GM18499 (cell line): ENCODE measurements around the gene NTM.

Experiments used
- ATAC-seq: cut with Tn5 transposase; IDR thresholded peaks from one replicate; pipeline ENCODE4 v1.9.1; 2021; ENCODE audit warnings: moderate number of reproducible peaks; ENCODE audit not compliant: insufficient read depth, unreplicated experiment

The NTM gene

DNA sequence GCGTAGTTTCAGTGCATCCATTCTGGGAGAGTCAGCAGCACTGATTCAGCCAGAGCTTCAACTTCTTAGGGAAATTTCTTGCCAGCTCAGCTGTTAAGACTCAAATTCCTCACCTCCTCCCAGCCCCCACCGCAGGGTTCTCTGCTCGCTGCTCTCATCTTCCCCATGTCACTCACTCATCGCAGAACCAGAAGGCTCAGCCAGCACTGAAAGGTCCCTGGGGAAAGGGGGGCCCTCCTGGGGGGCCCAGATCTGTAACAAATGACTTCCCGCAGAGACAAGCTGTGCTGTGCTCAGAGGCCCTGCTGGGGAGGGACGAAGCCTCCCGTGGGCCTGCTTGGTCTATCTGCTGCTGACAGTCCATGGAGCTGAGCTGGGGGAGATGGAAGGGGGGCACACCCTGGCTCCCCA is 220.6 kb downstream of the NTM start:
- ATAC-seq = no peak

GRCh38 chr11:131592152-131592551 is 221.7 kb downstream of the NTM start:
- ATAC-seq = no peak

DNA sequence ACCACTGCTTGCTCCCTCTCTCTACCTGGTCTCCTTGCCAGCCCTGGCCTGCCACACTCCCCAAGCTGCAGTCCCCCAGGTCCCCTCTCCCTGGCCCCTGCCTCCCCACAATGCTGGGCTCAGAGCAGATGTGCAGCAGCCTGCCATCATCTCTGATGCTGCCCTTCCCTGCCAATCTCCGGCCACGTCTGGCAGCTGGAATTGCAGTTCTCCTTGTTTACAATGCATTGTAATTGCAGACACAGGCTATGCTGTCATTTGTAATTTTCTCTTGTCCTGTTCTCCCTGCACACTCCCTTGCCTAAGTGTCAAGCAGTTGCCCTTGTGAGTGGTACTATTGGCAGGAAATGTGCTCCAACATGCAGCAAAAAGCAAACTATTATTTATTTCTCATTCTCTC is 222.3 kb downstream of the NTM start:
- no peak for ATAC-seq

- no peak for ATAC-seq
Measured at GRCh38 chr11:131593301-131593700, 222.9 kb downstream of the NTM start.

DNA sequence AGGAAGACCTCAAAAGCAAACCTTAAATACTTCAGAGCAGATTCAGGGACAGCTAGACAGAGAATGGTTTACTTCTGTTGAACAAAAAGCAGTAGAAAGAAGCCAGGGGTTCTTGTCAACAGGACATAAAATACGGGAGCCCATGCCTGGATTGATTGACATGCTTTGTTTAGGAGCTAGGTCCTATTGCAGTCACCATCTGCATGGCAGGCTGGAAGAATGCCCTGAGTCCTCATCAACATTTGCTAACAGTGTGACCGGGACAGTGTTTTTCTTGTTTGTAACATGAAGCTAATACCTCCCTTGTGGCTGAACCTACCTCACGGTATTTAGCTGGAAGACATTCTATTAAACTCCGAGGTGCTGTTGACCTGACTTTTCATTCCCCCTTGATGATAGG is 225.4 kb downstream of the NTM start:
- ATAC-seq = no peak

GRCh38 chr11:131597890-131598289 is 227.5 kb downstream of the NTM start:
- no peak for ATAC-seq

DNA sequence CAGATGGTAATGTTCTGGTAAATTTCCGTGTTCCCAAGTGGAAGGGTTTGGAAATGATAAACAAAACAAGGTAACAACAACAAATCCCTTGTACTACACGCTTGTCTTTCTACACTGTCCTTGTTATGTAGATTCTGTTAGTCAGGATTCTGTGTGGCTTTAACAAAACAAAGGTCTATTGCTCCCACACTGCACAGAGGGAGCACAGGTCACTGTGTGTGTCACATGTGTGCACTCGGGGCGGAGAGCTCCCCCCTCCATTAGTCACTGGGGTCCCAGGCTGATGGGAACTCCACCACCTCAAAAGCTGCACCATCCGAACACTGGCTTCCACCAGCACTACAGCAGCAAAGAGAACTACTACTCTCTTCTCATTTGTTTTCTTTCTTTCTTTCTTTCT is 227.9 kb downstream of the NTM start:
- no peak for ATAC-seq

DNA sequence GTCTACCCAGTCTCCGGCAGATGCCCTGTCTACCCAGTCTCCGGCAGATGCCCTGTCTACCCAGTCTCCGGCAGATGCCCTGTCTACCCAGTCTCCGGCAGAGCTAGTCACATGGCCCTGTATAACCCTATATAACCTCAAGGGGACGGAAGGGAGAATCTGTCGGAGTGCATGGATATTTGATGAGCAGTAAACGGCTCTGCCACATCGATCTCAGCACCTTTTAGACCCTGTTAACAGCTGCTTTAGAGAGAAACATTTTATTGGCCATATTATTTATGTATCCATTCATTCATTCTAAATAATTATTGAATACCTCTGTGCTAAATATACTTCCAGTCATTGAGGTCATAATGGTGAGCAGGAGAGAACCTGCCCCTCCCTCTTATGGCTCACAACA is 228.9 kb downstream of the NTM start:
- ATAC-seq = no peak

DNA sequence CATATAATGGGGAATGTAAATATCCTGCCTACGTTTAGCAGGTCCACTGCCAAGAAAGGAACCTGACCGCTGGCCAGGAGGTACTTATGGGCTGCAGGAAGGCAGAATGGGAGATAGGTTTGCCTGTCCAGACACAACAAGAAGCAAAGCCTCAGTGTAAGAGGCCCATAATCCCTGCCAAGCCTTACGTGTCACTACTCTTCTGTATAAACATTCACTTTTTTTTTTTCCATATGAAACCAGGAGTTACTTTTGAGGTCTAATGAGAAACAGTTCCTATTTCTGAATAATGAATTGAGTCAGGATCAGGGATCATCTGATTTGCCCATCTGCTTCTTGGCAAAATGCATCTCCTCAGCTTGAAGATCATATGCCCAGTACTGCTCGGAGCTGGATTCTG is 230.2 kb downstream of the NTM start:
- no peak for ATAC-seq

- no peak for ATAC-seq
Measured at GRCh38 chr11:131601586-131601985, 231.2 kb downstream of the NTM start.

DNA sequence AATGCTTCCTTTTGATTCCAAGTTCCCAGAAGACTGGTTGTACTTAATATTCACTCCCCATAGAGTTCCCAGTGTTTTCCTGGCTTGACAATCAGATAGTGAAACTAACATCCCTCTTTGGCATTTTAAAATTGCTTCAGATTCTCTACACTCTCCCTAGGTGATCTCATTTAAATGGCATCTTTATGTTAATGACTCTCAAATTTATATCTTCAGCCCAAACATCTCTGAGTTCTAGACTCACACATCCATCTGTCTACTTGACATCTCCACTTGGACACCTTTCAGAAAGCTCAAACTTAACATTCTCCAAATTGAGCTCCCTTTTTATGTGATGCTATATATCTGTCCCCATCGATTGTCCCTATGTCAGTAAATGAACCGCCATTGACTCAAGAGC is 232.0 kb downstream of the NTM start:
- ATAC-seq = no peak

GRCh38 chr11:131606811-131607335 is 236.5 kb downstream of the NTM start:
- ATAC-seq = no peak

GRCh38 chr11:131609337-131609736 is 238.9 kb downstream of the NTM start:
- no peak for ATAC-seq

- no peak for ATAC-seq
Measured at GRCh38 chr11:131609921-131610320, 239.5 kb downstream of the NTM start.

DNA sequence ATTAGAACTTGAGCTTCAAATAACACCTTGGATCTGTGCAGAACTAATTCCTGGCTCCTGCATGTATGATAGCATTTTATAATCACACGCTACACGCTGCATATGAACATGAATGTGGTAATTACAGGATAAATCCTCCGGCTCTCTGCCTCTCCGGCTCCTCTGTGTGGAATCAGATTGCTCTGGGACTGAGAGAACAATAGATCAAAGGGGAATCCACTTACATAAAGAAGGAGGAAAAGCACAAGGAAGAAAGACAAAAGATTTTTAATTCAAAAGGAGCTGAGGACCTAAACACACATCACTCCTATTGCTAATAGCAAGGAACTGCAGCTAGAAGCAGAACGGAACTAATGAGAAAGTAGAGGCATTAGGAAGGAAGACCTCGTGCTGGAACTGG is 240.9 kb downstream of the NTM start:
- no peak for ATAC-seq

- ATAC-seq = no peak
Measured at GRCh38 chr11:131612533-131612932, 242.1 kb downstream of the NTM start.

DNA sequence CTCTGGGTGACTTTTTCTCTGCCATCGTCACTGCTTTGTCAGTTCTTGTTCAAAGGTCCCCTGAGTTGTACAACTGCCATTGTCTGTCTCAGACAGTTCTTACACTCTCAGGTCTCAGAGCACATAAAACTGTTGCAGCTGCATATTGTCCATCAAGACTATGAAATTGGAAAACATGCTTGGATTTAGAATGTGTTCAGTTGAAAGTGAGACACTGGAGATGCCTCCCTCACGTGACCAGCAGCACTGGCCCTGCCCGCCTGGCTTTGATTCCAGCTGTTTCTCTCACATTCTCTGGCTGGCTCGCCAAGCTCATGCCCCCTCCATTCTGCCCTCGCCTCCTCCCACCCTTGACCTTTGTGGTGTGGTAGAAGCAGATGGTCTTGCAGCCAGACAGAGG is 244.2 kb downstream of the NTM start:
- ATAC-seq = no peak

GRCh38 chr11:131615611-131616010 is 245.2 kb downstream of the NTM start:
- no peak for ATAC-seq

- ATAC-seq = no peak
Measured at GRCh38 chr11:131616481-131617140, 246.2 kb downstream of the NTM start.

DNA sequence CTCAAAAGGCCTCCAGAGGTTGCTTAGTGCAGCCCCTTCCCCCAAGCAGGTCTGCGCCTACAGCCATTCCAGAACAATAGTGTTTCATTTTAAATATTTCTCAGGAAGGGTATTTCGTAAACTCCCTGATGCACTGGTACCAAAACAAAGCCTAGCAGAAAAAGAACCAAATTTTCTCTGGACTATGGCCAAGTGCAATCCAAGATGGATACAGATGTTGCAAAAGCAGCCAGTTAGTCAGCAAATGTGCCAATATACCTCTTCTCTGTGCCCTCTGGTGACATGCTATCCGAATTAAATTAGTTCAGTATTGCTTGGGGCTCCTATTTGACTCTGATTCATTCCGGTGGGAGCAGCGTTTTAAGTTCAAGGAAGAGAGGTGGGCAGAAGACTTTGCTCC is 247.8 kb downstream of the NTM start:
- no peak for ATAC-seq

DNA sequence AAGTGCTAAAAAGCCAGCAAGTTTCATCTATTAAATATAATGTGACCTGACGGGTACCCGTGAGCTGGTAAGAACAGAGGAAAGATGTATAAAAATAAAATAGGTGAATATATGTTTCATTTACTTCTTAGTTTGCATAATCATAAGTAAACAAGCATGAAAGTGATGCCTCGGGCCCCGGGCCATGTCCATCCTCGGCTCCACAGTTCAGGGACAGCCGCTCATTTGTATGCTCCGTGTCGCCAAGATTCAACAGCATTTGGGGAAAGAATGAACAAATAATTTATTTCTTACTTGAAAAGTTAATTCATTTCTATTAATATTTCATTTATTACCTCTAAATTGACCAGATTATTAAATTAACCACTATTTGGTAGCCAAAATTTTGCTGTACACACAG is 251.8 kb downstream of the NTM start:
- ATAC-seq = no peak

DNA sequence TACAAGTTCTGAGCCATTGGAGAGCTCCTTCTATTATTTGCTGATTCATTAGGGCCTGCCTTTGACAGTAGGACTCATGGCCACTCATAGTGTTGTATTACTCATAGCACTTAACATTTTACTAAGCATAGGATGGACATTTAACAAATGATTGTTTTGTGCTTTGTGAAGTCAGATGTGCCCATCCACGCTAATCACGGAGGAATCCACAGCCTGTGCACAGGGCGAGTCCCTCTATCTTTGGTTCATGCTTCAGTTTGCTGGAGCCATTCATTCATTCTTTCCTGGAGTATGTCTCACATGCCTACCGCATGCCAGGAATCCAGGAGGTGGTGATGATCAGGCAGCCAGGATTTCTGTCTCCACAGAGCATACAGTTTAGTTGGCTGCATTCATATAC is 254.1 kb downstream of the NTM start:
- ATAC-seq = no peak

DNA sequence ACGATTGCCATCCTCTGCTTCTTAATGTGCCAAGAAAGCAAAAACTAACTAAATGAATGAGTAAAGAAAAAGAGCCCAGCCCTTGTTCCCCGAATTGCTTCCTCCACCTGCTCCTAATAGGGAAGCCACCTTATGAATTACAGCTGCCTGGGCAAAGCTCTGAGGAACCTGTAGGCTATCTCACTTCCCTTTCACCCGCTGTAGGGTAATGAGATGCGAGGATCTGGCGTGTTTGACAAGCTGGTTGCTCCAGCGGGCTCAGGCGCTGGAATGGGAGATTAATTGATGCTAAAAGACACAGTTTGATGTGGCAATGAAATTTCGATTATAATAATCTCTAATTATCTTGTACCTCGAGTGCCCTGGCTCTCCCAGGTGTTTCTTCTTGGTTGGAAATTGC is 256.4 kb downstream of the NTM start:
- ATAC-seq = no peak
